NCI-H345 (cell line): ENCODE results near the gene DNAH11.
"Not testable (repeated sequence)": the region's sequence is repeated elsewhere in the genome, so short reads cannot be mapped to it uniquely, and the experiment has no call there.

Experiments used
- DNase-seq: peaks from one replicate; lab custom pipeline; 2025; lab: John Stamatoyannopoulos, UW

Gene DNAH11

GRCh38 chr7:21887779-21888178 is 344.9 kb downstream of the DNAH11 start:
- no peak for DNase-seq

- DNase-seq = no peak
Observed at GRCh38 chr7:21891291-21891690, 348.5 kb downstream of the DNAH11 start.

DNA sequence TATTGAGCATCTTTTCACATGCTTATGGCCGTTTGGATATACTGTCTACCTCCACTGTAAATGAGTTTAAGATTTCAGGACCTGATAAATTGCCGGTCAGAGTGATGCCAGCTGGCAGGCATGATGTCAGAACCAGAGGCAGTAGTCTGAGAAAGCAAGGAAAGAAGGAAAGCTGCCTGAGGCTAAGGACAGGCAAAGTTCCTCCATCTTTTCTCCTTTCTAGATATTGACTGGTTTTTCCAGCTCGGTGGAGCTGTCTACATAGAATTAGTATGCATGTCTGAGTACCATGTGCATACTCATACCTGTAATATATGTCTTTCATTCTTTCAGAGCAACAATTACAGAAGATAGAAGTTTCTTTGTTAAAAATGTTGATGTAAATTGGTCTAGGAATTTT is 350.6 kb downstream of the DNAH11 start:
- DNase-seq = no peak

DNA sequence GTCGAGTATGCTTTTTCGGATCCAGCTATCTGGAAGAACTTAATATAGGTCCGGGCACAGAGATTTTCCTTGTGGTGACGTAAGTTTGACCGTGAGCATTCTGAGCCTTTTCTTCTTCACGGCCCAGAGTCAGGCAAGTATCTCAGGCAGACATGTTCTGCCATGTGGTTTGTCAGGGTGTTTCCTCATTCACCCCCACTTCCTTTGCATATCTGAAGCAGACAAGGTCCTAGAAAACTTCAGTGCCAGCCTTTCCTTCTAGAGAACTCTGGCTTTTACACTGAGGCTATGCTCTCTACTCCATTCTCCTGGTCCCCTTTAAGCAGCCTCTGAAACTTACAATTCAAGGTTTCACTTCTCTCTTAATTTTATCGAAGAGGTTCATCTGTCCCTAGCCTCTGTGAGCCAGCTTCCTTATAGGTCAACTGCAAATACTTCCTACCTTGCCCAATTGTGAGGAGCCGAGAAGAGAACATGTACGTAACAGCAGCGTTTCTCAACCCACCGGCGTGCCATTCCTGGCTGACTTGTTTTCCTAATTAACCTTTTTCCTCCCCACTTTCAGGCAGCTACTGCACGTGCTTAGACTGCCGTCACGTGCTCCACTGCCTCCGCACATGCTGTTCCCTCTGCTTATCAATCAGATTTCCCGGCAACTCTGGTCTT is 355.6 kb downstream of the DNAH11 start:
- no peak for DNase-seq

DNA sequence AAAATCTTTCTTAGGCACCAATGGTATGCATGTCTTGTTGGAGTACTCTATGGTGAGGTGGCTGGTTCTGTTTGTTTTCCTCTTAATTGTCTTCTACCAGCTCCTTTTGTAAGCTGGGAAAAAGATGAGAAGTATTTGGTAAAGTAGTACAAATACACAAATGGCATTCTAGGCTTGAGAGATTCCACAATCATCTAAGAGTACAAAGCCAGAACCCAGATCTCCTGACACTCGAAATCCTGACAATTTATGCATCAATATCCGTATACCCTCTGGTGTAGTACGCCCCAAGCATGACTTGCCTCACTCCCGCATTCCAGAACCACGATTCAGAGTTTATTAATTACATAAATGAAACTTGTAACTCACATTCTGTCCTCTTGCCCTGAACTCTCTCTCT is 359.4 kb downstream of the DNAH11 start:
- DNase-seq = no peak

DNA sequence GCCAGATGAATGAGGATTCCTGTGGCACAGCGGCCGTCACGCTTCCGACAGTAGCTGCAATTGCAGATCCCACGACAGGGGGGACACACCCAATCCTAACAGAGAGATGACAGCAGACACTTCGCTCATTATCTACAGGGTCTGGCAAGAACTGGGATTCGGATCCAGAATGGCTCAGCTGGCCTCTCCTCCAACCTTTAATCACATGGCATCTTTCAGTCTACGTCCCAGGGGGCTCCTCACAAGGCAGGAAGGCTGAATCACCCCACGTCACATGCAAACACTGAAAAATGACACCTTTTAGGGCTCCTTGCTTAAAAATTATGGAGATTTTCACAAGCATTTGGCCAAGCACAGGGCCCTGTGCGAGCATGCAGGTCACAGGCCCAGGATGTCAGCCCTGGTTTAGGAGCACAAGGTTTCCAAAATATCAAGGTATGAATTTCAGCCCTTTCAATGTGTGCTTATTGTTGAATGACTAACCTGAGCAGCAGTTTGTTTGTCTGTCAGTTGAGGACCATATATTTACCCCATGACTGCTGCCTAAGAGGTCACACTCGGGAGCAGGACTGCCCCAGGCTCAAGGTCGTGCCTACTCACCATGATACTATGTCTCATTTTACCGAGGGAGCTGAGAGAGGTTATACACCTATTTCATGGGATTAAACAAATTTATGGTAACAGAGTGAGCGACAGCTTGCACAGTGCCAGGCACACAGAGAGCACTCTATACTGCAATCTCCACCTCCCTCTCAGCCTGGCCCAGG is 360.4 kb downstream of the DNAH11 start:
- no peak for DNase-seq

DNA sequence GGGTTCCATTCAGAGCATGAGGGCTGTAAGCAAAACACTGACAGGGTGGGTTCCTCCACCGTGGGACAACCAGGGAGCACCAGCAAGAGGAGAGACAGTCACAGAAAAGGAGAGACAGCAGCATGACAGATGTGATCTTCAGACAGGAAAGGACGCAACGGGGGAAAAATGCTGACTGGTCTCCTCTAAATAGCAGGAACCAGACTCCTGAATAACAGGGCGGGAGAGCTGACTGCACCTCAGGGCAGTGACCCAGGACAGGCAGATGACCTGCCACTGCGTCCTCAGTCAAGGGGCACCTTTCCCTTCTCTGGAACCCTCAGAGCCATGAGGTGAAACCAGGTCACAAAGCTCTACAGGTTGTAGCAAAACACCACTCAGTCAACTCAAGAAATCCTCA is 365.9 kb downstream of the DNAH11 start:
- no peak for DNase-seq

DNA sequence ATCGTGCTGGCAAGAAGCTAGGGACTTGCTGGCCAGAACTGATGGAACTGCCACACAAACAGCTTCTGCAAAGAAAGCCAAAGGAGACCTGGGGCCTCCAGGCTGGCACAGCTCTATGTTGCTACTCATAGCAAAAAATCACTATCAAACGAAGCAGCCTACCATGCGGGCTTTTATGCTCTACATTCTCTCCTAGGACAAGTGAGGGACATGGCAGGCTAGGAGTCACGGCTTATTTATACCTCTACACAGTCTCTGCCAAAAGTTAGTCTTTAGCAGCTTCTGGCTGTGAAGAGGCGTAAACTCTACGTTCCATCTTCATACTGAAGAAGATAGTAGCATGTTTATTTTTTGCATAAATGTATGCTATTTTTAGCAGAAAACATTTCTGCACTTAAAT is 367.4 kb downstream of the DNAH11 start:
- no peak for DNase-seq

DNA sequence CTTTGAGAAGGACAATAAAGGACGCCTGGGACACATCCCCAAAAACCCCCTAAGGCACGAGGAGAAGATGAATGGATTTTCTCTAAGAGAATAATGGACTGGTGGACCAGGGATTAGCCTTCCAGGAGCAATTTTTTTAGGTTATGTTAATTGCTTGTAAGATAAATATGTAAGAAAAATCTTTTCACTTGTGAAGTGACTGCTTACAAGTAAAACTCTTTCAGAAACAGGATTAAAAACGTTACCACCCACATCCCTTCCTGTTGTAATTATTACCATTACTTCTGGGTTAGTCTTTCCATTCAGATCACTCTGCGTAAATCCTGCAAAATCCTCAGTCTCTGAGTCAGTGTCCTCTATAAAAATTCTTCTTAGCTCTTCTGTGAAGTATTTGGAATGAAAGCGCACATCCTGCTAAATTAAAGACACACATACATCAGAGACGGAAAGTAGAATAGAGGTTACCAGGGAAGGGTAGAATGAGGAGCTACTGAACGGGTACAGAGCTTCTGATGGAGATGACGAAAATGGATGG is 368.6 kb downstream of the DNAH11 start:
- DNase-seq = no peak

GRCh38 chr7:21912305-21912704 is 369.5 kb downstream of the DNAH11 start:
- DNase-seq = no peak

GRCh38 chr7:21912931-21913780 is 370.3 kb downstream of the DNAH11 start:
- DNase-seq = no peak

DNA sequence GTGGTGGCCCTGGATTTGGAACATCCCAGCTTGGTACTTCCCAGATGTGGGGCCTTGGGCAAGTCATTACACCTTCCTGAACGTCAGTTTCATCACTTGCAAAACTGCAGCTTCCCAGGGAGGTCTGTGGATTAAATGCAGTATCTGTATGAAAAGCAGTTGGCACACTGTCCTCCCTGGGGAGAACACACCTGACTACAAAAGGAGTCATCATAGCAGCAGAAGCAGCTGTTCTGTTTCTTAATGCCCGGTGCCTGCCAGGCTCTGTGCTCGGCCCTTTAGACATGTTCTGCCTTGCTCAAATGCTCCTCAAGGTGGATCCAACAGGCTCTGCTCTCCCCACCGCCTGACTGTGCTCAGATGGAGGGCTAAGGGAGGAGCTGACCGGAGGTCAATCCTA is 371.8 kb downstream of the DNAH11 start:
- no peak for DNase-seq

- no peak for DNase-seq
Observed at GRCh38 chr7:21915140-21915539, 372.3 kb downstream of the DNAH11 start.

GRCh38 chr7:21916176-21916575 is 373.3 kb downstream of the DNAH11 start:
- no peak for DNase-seq

DNA sequence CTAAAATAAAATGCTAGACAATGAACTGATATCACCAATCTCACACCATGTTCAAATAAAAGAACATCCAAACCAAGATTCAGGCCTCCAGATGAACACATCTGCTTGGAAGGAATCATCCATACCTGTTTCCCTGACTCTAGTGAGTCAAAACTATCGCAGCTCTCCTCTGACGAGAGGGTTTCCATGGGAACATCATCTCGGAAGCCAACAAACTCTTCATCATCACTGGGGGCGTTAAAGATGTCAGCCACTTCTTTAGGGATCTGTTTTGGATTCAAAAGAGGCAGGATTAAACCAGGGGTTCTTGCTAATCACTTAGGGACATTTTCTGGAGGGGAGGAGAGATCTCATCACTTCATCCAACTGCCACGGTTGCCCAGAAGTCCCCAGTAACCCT is 373.8 kb downstream of the DNAH11 start:
- DNase-seq = no peak

- no peak for DNase-seq
Observed at GRCh38 chr7:21918216-21918615, 375.4 kb downstream of the DNAH11 start.

DNA sequence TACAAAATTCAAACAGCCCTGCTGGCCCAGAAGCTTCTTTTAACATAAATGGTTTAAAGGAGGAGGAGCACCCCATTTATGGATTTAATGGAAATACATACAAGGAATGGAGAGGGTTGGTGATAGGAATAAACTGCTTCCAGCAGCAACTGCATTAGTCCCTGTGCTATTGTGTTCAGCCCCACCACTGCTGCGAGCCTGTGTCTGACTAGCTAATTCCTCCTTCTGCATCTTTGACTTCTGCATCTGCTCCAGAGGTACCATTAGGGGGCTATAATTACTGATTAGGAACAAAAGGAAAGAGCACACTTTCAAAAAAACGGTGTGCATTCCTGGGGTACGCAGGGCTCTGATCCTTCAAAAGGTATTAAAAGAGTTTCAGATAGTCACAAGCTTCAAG is 378.1 kb downstream of the DNAH11 start:
- no peak for DNase-seq

DNA sequence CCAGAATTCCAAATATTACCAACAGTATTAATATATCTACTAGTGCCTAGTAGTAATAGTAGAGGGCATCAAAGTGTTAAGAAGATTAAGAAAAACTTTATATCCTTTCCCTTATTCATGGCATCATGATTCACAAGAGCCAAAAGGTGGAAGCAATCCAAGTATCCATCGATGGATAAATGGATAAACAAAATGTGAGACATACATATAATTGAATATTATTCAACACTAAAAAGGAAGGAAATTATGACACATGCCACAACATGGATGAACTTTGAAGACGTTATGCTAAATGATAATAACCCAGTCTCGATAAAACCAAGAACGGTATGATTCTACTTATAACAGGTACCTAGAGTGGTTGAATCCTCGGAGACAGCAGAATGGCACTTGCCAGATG is 379.8 kb downstream of the DNAH11 start:
- DNase-seq = no peak

GRCh38 chr7:21923658-21924057 is 380.8 kb downstream of the DNAH11 start:
- peak; percentile 97 for DNase-seq

GRCh38 chr7:21926448-21926847 is 383.6 kb downstream of the DNAH11 start:
- no peak for DNase-seq

GRCh38 chr7:21927693-21928092 is 384.9 kb downstream of the DNAH11 start:
- no peak for DNase-seq

DNA sequence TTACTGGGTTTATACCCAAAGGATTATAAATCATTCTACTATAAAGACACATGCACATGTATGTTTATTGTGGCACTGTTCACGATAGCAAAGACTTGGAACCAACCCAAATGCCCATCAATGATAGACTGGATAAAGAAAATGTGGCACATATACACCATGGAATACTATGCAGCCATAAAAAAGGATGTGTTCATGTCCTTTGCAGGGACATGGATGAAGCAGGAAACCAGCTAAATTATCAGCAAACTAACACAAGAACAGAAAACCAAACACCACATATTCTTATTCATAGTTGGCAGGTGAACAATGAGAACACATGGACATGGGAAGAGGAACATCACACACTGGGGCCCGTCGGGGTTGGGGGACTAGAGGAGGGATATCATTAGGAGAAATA is 390.5 kb downstream of the DNAH11 start:
- DNase-seq = not testable (repeated sequence)

- no peak for DNase-seq
Observed at GRCh38 chr7:21934808-21935207, 392.0 kb downstream of the DNAH11 start.
